ENCODE measurements around the gene FREY1.

Gene FREY1

DNA sequence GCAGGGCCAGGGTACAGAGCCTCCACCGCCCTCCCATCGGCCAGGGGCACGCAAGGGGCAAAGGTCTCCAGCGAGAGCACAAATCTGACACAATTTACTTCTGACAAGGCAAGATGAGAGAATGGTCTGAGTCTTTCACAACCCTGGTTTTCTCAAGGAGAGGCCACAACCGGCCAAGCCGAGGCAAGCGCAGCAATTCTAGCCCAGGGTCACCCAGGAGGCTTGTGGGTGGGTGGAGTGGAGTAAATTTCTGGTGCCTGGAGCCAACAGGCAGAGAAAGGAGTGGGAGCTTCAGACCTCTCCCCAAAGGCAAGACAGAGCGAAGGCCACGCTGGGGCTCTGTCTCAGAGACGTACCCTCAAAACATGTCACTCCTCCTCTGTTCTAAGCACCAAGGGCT is 24.7 kb upstream of the FREY1 start:
- Histone ChIP-seq H3K27me3 (ENCODE audit: control insufficient read depth, low read length) (no peaks in the 10 kb centered on the region), H3K79me2 (ENCODE audit: control insufficient read depth, low read length) (peaks cover 58% of the 10 kb centered on the region), H3K4me2 (ENCODE audit: low read length) (peak overlapping the region; percentile 75), H3K4me1 (ENCODE audit: control insufficient read depth, low read length) (peaks cover 99% of the 10 kb centered on the region), H4K20me1 (ENCODE audit: control insufficient read depth, insufficient read depth, low read depth, low read length) (no peaks in the 10 kb centered on the region), H3K4me3 (ENCODE audit: low read length) (peak overlapping the region; percentile 78), H3K36me3 (ENCODE audit: control insufficient read depth, low read length) (peaks cover 66% of the 10 kb centered on the region), H3F3A (ENCODE audit: control insufficient read depth, insufficient read depth) (peaks cover 34% of the 10 kb centered on the region), H3K27ac (ENCODE audit: low read depth, low read length) (peak overlapping the region; percentile 98), H3K9me3 (ENCODE audit: control insufficient read depth, insufficient read depth, low read length) (no peaks in the 10 kb centered on the region), H3K9me2 (replicated peaks; ENCODE audit: control insufficient read depth, low read length) (no peaks in the 10 kb centered on the region)
- TF ChIP-seq EZH2phosphoT487 (IDR thresholded peaks at IDR 0.05; ENCODE audit: borderline replicate concordance, low read length) = no peak
- TF ChIP-seq, protein P1, sequence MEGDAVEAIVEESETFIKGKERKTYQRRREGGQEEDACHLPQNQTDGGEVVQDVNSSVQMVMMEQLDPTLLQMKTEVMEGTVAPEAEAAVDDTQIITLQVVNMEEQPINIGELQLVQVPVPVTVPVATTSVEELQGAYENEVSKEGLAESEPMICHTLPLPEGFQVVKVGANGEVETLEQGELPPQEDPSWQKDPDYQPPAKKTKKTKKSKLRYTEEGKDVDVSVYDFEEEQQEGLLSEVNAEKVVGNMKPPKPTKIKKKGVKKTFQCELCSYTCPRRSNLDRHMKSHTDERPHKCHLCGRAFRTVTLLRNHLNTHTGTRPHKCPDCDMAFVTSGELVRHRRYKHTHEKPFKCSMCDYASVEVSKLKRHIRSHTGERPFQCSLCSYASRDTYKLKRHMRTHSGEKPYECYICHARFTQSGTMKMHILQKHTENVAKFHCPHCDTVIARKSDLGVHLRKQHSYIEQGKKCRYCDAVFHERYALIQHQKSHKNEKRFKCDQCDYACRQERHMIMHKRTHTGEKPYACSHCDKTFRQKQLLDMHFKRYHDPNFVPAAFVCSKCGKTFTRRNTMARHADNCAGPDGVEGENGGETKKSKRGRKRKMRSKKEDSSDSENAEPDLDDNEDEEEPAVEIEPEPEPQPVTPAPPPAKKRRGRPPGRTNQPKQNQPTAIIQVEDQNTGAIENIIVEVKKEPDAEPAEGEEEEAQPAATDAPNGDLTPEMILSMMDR (IDR thresholded peaks at IDR 0.05; ENCODE audit: low read depth, low read length, poor library complexity, severe bottlenecking) = no peak

GRCh38 chr11:45930951-45931570 is 24.0 kb upstream of the FREY1 start:
- H3K4me3 ChIP-seq (ENCODE audit: low read length) = peak overlapping the region; percentile 78
- H3K27ac ChIP-seq (ENCODE audit: low read depth, low read length) = peak overlapping the region; percentile 98
- TF ChIP-seq, protein P1 (IDR thresholded peaks at IDR 0.05; ENCODE audit: low read depth, low read length, poor library complexity, severe bottlenecking) = no peak
- TF ChIP-seq EZH2phosphoT487 (IDR thresholded peaks at IDR 0.05; ENCODE audit: borderline replicate concordance, low read length) = no peak
- H3K4me1 ChIP-seq (ENCODE audit: control insufficient read depth, low read length) = peaks cover 97% of the 10 kb centered on the region
- peaks cover 60% of the 10 kb centered on the region for H3K79me2 ChIP-seq (ENCODE audit: control insufficient read depth, low read length)
- H3K4me2 ChIP-seq (ENCODE audit: low read length) = peak overlapping the region; percentile 75
- no peaks in the 10 kb centered on the region for H3K27me3 ChIP-seq (ENCODE audit: control insufficient read depth, low read length)
- peaks cover 34% of the 10 kb centered on the region for H3F3A ChIP-seq (ENCODE audit: control insufficient read depth, insufficient read depth)
- peaks cover 73% of the 10 kb centered on the region for H3K36me3 ChIP-seq (ENCODE audit: control insufficient read depth, low read length)
- no peaks in the 10 kb centered on the region for H3K9me3 ChIP-seq (ENCODE audit: control insufficient read depth, insufficient read depth, low read length)
- H4K20me1 ChIP-seq (ENCODE audit: control insufficient read depth, insufficient read depth, low read depth, low read length) = no peaks in the 10 kb centered on the region
- no peaks in the 10 kb centered on the region for H3K9me2 ChIP-seq (replicated peaks; ENCODE audit: control insufficient read depth, low read length)

GRCh38 chr11:45930031-45930794 is 23.1 kb upstream of the FREY1 start:
- TF ChIP-seq, protein P1 (IDR thresholded peaks at IDR 0.05; ENCODE audit: low read depth, low read length, poor library complexity, severe bottlenecking) = no peak
- no peak for TF ChIP-seq EZH2phosphoT487 (IDR thresholded peaks at IDR 0.05; ENCODE audit: borderline replicate concordance, low read length)
- Histone ChIP-seq H4K20me1 (ENCODE audit: control insufficient read depth, insufficient read depth, low read depth, low read length) (no peaks in the 10 kb centered on the region), H3K27me3 (ENCODE audit: control insufficient read depth, low read length) (no peaks in the 10 kb centered on the region), H3K4me2 (ENCODE audit: low read length) (peak overlapping the region; percentile 75), H3K36me3 (ENCODE audit: control insufficient read depth, low read length) (peaks cover 71% of the 10 kb centered on the region), H3K9me3 (ENCODE audit: control insufficient read depth, insufficient read depth, low read length) (no peaks in the 10 kb centered on the region), H3K9me2 (replicated peaks; ENCODE audit: control insufficient read depth, low read length) (no peaks in the 10 kb centered on the region), H3K4me1 (ENCODE audit: control insufficient read depth, low read length) (peaks cover 88% of the 10 kb centered on the region), H3K79me2 (ENCODE audit: control insufficient read depth, low read length) (peaks cover 62% of the 10 kb centered on the region), H3F3A (ENCODE audit: control insufficient read depth, insufficient read depth) (peaks cover 34% of the 10 kb centered on the region), H3K27ac (ENCODE audit: low read depth, low read length) (peak overlapping the region; percentile 98), H3K4me3 (ENCODE audit: low read length) (peak overlapping the region; percentile 78)

Measured in DOHH2 (cell line).